Skeletal muscle satellite cell (primary cell): Measurements from ENCODE around the gene SPPL2B.
"Not testable (repeated sequence)": the region's sequence is repeated elsewhere in the genome, so short reads cannot be mapped to it uniquely, and the experiment has no call there.

ENCODE experiments used
- H3K27me3 ChIP-seq: 2 replicates; pipeline ENCODE4 v1.7.0; 2013; ENCODE audit warnings: low read length; ENCODE audit not compliant: control insufficient read depth, insufficient read depth
- H3K36me3 ChIP-seq: 2 replicates; pipeline ENCODE4 v1.7.0; 2013; ENCODE audit warnings: mild to moderate bottlenecking, control low read depth, low read length; ENCODE audit not compliant: insufficient read depth
- H3K4me1 ChIP-seq: 2 replicates; pipeline ENCODE4 v1.7.0; 2013; ENCODE audit warnings: low read length; ENCODE audit not compliant: control insufficient read depth, insufficient read depth
- H3K4me2 ChIP-seq: 2 replicates; pipeline ENCODE4 v1.7.0; 2013; ENCODE audit warnings: mild to moderate bottlenecking, low read length
- H3K4me3 ChIP-seq: 2 replicates; pipeline ENCODE4 v1.7.0; 2013; ENCODE audit warnings: low read length
- H3K9ac ChIP-seq: 2 replicates; pipeline ENCODE4 v1.7.0; 2013; ENCODE audit warnings: mild to moderate bottlenecking, low read depth, low read length, moderate library complexity
- H3K9me3 ChIP-seq: replicated peaks from 2 replicates; pipeline ENCODE4 v1.7.0; 2013; ENCODE audit warnings: mild to moderate bottlenecking, control low read depth, low read length

SPPL2B gene

DNA sequence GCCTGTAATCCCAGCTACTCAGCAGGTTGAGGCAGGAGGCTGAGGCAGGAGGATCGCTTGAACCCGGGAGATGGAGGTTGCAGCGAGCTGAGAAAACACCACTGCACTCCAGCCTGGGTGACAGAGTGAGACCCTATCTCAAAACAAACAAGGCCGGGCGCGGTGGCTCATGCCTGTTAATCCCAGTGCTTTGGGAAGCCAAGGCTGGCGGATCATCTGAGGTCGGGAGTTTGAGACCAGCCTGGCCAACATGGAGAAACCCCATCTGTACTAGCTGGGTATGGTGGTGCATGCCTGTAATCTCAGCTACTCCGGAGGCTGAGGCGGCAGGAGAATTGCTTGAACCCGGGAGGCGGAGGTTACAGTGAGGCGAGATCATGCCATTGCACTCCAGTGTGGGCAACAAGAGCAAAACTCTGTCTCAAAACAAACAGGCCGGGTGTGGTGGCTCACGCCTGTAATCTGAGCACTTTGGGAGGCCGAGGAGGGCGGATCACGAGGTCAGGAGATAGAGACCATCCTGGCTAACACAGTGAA lies 66.9 kb downstream of the SPPL2B start:
- not testable (repeated sequence) for H3K27me3 ChIP-seq, H3K36me3 ChIP-seq, H3K4me3 ChIP-seq, H3K4me1 ChIP-seq, H3K9me3 ChIP-seq, H3K9ac ChIP-seq, H3K4me2 ChIP-seq

GRCh38 chr19:2397173-2397572 lies 68.7 kb downstream of the SPPL2B start:
- H3K4me2 ChIP-seq, H3K4me3 ChIP-seq, H3K9me3 ChIP-seq, H3K9ac ChIP-seq, H3K36me3 ChIP-seq, H3K4me1 ChIP-seq, H3K27me3 ChIP-seq: not testable (repeated sequence)

- H3K9me3 ChIP-seq: no peaks in the 10 kb centered on the region
- no peak overlapping the region for H3K9ac ChIP-seq
- no peak overlapping the region for H3K4me2 ChIP-seq
These were observed 70.3 kb downstream of the SPPL2B start for GRCh38 chr19:2398735-2399305.

DNA sequence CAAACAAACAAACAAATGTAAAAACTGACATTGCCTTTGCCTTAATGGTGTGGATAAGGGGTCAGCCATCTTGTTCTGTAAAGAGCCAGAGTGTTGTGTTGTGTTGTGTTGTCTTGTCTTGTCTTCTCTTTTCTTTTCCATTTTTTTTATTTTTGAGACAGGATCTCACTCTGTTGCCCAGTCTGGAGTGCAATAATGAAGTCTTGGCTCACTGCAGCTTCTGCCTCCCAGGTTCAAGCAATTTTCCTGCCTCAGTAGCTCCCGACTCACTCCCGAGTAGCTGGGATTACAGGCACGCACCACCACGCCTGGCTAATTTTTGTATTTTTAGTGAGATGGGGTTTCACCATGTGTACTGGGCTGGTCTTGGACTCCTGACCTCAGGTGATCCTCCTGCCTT lies 71.1 kb downstream of the SPPL2B start:
- Histone ChIP-seq H3K9me3 (no peaks in the 10 kb centered on the region), H3K36me3 (no peaks in the 10 kb centered on the region), H3K9ac (no peak overlapping the region), H3K27me3 (peaks cover 7% of the 10 kb centered on the region), H3K4me1 (no peaks in the 10 kb centered on the region), H3K4me3 (no peak overlapping the region), H3K4me2 (no peak overlapping the region)

More at GRCh38 chr19:2398735-2399305, 70.3 kb downstream of the SPPL2B start:
- no peaks in the 10 kb centered on the region for H3K4me1 ChIP-seq
- H3K27me3 ChIP-seq: peaks cover 7% of the 10 kb centered on the region
- no peaks in the 10 kb centered on the region for H3K36me3 ChIP-seq
- H3K4me3 ChIP-seq: no peak overlapping the region
